SK-N-SH treated with all-trans-retinoic acid at 6 μM for 48 hours (cell line): ENCODE data around the gene EPHB6.

ENCODE experiments used
- ATAC-seq: fragments of 200-7000 bp; cut with Tn5 transposase; 3 replicates; pipeline ENCODE4 v1.9.1; 2020; ENCODE audit warnings: mild to moderate bottlenecking, moderate library complexity
- BACH2 ChIP-seq: fragments of 250-450 bp; sonication (Bioruptor Pico); IDR thresholded peaks from 2 replicates; pipeline ENCODE4 v1.9.0; 2021; ENCODE audit warnings: mild to moderate bottlenecking, borderline replicate concordance
- OSR1 ChIP-seq: fragments of 250-450 bp; sonication (Bioruptor Pico); IDR thresholded peaks from 2 replicates; pipeline ENCODE4 v1.8.0; 2022; ENCODE audit warnings: moderate library complexity, mild to moderate bottlenecking, inconsistent platforms
- SNAI2 ChIP-seq: fragments of 250-450 bp; sonication (Bioruptor Pico); IDR thresholded peaks from 2 replicates; pipeline ENCODE4 v1.5.0; 2020; ENCODE audit warnings: mild to moderate bottlenecking, moderate library complexity
- TCF4 ChIP-seq: fragments of 250-450 bp; sonication (Bioruptor Pico); IDR thresholded peaks from 2 replicates; pipeline ENCODE4 v1.8.0; 2021; ENCODE audit warnings: mild to moderate bottlenecking, moderate library complexity, borderline replicate concordance
- TF ChIP-seq, protein P1 (sequence below): fragments of 250-450 bp; sonication (Bioruptor Pico); IDR thresholded peaks from 2 replicates; pipeline ENCODE4 v1.5.0; 2020; ENCODE audit warnings: mild to moderate bottlenecking, moderate library complexity

EPHB6 gene

DNA sequence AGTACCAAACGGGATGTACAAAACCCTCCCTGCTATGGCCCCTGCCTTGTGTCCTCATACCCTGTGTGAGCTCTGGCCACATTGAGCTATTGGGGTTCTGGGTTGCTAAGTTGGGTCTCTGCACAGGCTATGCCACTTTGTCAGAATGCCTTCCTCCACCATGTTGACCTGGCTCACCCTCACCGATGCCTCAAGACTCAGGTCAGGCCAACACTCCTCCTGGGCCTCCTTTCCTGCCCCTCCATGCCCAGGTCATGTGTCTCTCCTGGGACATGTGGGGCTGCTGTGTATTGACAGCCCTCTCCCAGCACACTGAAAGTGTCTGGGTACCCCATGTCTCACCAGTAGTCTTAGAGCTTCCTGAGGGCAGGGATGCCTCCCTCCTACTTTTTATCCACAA is 64.0 kb downstream of the EPHB6 start (continued):
- TF ChIP-seq, protein P1, sequence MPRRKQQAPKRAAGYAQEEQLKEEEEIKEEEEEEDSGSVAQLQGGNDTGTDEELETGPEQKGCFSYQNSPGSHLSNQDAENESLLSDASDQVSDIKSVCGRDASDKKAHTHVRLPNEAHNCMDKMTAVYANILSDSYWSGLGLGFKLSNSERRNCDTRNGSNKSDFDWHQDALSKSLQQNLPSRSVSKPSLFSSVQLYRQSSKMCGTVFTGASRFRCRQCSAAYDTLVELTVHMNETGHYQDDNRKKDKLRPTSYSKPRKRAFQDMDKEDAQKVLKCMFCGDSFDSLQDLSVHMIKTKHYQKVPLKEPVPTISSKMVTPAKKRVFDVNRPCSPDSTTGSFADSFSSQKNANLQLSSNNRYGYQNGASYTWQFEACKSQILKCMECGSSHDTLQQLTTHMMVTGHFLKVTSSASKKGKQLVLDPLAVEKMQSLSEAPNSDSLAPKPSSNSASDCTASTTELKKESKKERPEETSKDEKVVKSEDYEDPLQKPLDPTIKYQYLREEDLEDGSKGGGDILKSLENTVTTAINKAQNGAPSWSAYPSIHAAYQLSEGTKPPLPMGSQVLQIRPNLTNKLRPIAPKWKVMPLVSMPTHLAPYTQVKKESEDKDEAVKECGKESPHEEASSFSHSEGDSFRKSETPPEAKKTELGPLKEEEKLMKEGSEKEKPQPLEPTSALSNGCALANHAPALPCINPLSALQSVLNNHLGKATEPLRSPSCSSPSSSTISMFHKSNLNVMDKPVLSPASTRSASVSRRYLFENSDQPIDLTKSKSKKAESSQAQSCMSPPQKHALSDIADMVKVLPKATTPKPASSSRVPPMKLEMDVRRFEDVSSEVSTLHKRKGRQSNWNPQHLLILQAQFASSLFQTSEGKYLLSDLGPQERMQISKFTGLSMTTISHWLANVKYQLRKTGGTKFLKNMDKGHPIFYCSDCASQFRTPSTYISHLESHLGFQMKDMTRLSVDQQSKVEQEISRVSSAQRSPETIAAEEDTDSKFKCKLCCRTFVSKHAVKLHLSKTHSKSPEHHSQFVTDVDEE = no peak
- no peak for TF ChIP-seq OSR1 (CRISPR knock-in tag)

DNA sequence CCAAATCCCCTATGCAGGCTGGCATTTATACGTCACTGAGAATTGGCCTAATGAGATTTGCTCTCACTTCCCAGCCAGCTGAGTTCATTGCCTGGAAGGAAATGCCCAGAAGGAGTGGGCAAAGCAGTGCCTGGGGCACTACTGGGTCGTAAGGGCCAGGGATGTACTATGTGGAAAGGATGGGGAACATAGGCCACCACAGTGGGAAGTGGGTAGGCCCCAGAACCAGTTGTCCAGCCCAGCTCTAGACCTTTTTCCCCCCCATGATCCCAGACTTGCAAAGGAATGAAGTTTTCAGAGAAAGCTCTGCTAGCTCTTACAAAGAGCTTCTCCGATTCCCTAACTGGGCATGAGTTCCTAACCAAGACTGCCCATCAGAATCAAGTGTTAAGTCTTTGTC is 64.8 kb downstream of the EPHB6 start:
- no peak for ATAC-seq
- no peak for TF ChIP-seq BACH2 (CRISPR knock-in tag)
- no peak for TF ChIP-seq TCF4 (CRISPR knock-in tag)
- no peak for TF ChIP-seq SNAI2 (CRISPR knock-in tag)
